Heart left ventricle (tissue), 16 donors: ENCODE results near the gene PPP1R7. TPM values are rescaled to one million over a fixed set of nuclear protein-coding genes. Genes with fewer than 3 reads are reported as not detected.
A peak's percentile ranks its signal among the peaks of the same experiment; 100 is the strongest.

Source experiments
- ATAC-seq, 4 donors: fragments of 200-7000 bp; cut with Tn5 transposase; one replicate each; pipeline ENCODE4 v1.9.1; 2020 to 2022; ENCODE audit warnings: moderate library complexity in 4 of 4, mild to moderate bottlenecking in 3 of 4, moderate number of reproducible peaks in 1 of 4
- DNase-seq, 5 donors: peaks; one replicate each; pipeline ENCODE4 v3.0.0-alpha.2; 2020
- H3K27ac ChIP-seq, 12 donors: fragments of 200-600 bp; sonication (generic) in 4 of 12; one replicate each; pipeline versions ENCODE4 v1.5.0 to v1.8.0; 2016 to 2022; ENCODE audit warnings: mild to moderate bottlenecking in 2 of 12
- H3K27me3 ChIP-seq, 9 donors: fragments of 200-600 bp; sonication (generic) in 2 of 9; one replicate each; pipeline versions ENCODE4 v1.5.1 to v1.8.0; 2016 to 2022; ENCODE audit warnings: mild to moderate bottlenecking in 3 of 9
- H3K36me3 ChIP-seq, 9 donors: fragments of 200-600 bp; sonication (generic) in 2 of 9; one replicate each; pipeline versions ENCODE4 v1.5.0 to v1.8.0; 2018 to 2022; ENCODE audit warnings: mild to moderate bottlenecking in 2 of 9
- H3K4me1 ChIP-seq, 12 donors: fragments of 200-600 bp; sonication (generic) in 4 of 12; one replicate each; pipeline versions ENCODE4 v1.5.0 to v1.8.0; 2016 to 2022; ENCODE audit warnings: mild to moderate bottlenecking in 3 of 12
- H3K4me3 ChIP-seq, 12 donors: fragments of 200-600 bp; sonication (generic) in 4 of 12; one replicate each; pipeline versions ENCODE4 v1.5.0 to v1.8.0; 2017 to 2022; ENCODE audit warnings: mild to moderate bottlenecking in 9 of 12, moderate library complexity in 4 of 12
- H3K9me3 ChIP-seq, 12 donors: fragments of 200-600 bp; sonication (generic) in 4 of 12; one replicate each; pipeline versions ENCODE4 v1.5.0 to v1.8.0; 2016 to 2022; ENCODE audit warnings: mild to moderate bottlenecking in 1 of 12
- CTCF ChIP-seq, 12 donors: fragments of 200-600 bp; sonication (generic) in 4 of 12; IDR thresholded peaks; one replicate each; pipeline versions ENCODE4 v1.5.0 to v1.8.0; 2018 to 2022; ENCODE audit warnings: antibody characterized with exemption in 12 of 12, mild to moderate bottlenecking in 5 of 12
- POLR2A ChIP-seq, 2 donors: fragments of 450-650 bp; IDR thresholded peaks; one replicate each; pipeline ENCODE4 v1.6.1; 2017; ENCODE audit warnings: antibody characterized with exemption in 2 of 2, mild to moderate bottlenecking in 2 of 2, moderate library complexity in 2 of 2
- WGBS, 4 donors: extraction: QIAGEN DNeasy Blood & Tissue Kit in 2 of 4; methylation state at CpG; one replicate each; pipeline versions ENCODE4 v1.1.5 to v1.1.7; 2013 to 2018; 5-methylcytosine and 5-hydroxymethylcytosine counted together
- intact Hi-C, 10 donors: fragments of 100-400 bp; cut with DNase I; formaldehyde crosslinking; loops; one replicate each; pipeline versions ENCODE4 v1.11.1 to v1.14.2; 2022
- polyA plus RNA-seq, 2 donors: library from polyadenylated mRNA; stranded (reverse); fragments of 200-250 nt; gene quantifications; one replicate each; pipeline ENCODE4 v1.2.3, GENCODE V29; 2013
- total RNA-seq, 9 donors: library from RNA; depleted of rRNA in 2 of 9; stranded (reverse); fragments of >200 nt in 2 of 9; fragmentation: NEBNext Ultra II Directional in 3 of 9; extraction: Animal tissue kit (Norgen Biotek cat#: 25700) in 3 of 9; gene quantifications; one replicate each; pipeline versions ENCODE4 v1.1.0 to v1.2.4, GENCODE V29; 2016 to 2023
- donor health status: ischemic (EF 13 %, LVEDD 7.1; RV severe dilation, severe dysfunction).
- donor health status: healthy with polysubstance abuse.
- donor health status: DM: no; HTN: yes; CAD: no.
- donor health status: DM: no; HTN: no; CAD: no.
- donor health status: ischemic (EF 25% LVEDD 6.9; RV normal size, moderate dysfunction).
- donor health status: ischemic (EF 25% LVEDD 5.7; RV mildly dilated, moderate dysfunction).
- donor health status: healthy.
- donor health status: DM: yes; HTN: yes; CAD: no.
- donor health status: ischemic (EF 35%, LVEDD 5.7; RV mildly dilated, moderate dysfunction).
- donor health status: nonischemic (EF 11% LVEDD 7.7; RV severe dilation, severe dysfunction).
- donor health status: DM: yes; HTN: yes; CAD: no.
- donor health status: PGD.
- donor health status: ischemic (EF 29% LVEDD 5.4; RV normal size, mild dysfunction).
- donor health status: nonischemic (EF 23%, LVEDD 6.1; RV moderate dilation, normal function).

The PPP1R7 gene
- total and polyA plus RNA-seq, 11 donors: 66.7 to 110 (median 79.8) TPM

- peak in 1 of 5 donors; percentile 11 for DNase-seq
- no peaks in the 10 kb centered on the region for H3K36me3 ChIP-seq
- no peaks in the 10 kb centered on the region for H3K27me3 ChIP-seq
- no peak for ATAC-seq
- H3K9me3 ChIP-seq: no peaks in the 10 kb centered on the region
- no peaks in the 10 kb centered on the region for H3K4me1 ChIP-seq
- H3K27ac ChIP-seq: no peak overlapping the region
- intact Hi-C loops: no loop called here
- H3K4me3 ChIP-seq: no peak overlapping the region
- TF ChIP-seq POLR2A (IDR thresholded peaks at IDR 0.05) (no peak), CTCF (IDR thresholded peaks at IDR 0.05) (no peak)
- WGBS, 4 donors: 78 to 84% (median 82%) methylated on average over 14 to 27 of the region's 27 CpGs
These were observed 48.4 kb downstream of the PPP1R7 start for GRCh38 chr2:241198381-241199279.

GRCh38 chr2:241199286-241199685 is 49.0 kb downstream of the PPP1R7 start:
- peak in 1 of 5 donors; percentile 19 for DNase-seq
- Histone ChIP-seq H3K27ac (no peak overlapping the region), H3K4me3 (no peak overlapping the region), H3K36me3 (no peaks in the 10 kb centered on the region), H3K9me3 (no peaks in the 10 kb centered on the region), H3K4me1 (no peaks in the 10 kb centered on the region), H3K27me3 (no peaks in the 10 kb centered on the region)
- WGBS, 4 donors: 82 to 93% (median 85%) methylated on average over 8 to 16 of the region's 16 CpGs
- no peak for TF ChIP-seq CTCF (IDR thresholded peaks at IDR 0.05)
- intact Hi-C loops: no loop called here
- ATAC-seq: no peak

- no peak for TF ChIP-seq CTCF (IDR thresholded peaks at IDR 0.05)
- no peak for TF ChIP-seq POLR2A (IDR thresholded peaks at IDR 0.05)
- H3K27ac ChIP-seq: no peak overlapping the region
- intact Hi-C loops: no loop called here
- 77 to 86% (median 83%) methylated on average over 34 to 42 of the region's 42 CpGs for WGBS, 4 donors
- no peaks in the 10 kb centered on the region for H3K36me3 ChIP-seq
- H3K27me3 ChIP-seq: no peaks in the 10 kb centered on the region
- no peak for ATAC-seq
- H3K9me3 ChIP-seq: no peaks in the 10 kb centered on the region
- peak in 2 of 5 donors; percentile 20 to 39 for DNase-seq
- no peak overlapping the region for H3K4me3 ChIP-seq
- H3K4me1 ChIP-seq: no peaks in the 10 kb centered on the region
These were observed 49.9 kb downstream of the PPP1R7 start for GRCh38 chr2:241199897-241200821.
